DMS53 treated with DMSO at 0.1 percent for 48 hours (cell line): ENCODE measurements around the gene ZNF658.
"Not testable (repeated sequence)": the region's sequence is repeated elsewhere in the genome, so short reads cannot be mapped to it uniquely, and the experiment has no call there.

Source experiments
- DNase-seq: peaks from one replicate; lab custom pipeline; 2025; ENCODE audit not compliant: unreplicated experiment; lab: John Stamatoyannopoulos, UW

Gene ZNF658

DNA sequence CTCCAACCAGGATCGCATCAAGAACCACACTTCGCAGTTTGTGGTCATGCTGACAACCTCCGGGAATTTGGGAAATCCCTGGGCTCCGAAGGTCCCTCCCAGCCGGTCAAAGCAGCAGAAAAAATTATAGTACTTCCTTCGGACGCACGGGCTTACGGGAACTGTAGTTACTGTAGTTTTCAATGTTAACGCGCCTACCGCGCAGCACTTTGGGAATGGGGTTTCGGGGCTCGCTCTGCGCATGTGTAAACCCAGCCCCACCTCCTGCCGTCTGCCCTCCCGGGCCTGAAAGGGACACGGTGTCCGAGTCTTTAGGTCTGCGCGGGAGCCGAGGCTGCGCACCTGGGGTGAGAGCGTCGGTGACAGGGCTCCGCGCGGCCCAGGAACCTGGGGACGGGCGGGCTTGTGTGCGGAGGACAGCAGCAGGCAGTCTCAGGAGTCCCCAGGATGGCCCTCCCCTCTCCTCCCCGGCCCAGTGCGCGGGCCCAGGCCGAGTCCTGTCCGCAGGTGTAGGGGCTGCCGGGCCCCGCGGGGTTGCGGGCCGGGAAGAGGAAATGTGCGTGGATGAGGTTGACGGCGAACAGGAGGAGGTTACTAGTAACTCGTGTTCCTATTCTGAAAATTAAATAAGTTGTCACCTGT, at the start of gene ZNF658:
TSS of gene ZNF658 (plus strand) at position 236 of the 642 bp plus-strand sequence. CDS start 2,837 bp downstream, outside the sequence.
- DNase-seq: not testable (repeated sequence)

DNA sequence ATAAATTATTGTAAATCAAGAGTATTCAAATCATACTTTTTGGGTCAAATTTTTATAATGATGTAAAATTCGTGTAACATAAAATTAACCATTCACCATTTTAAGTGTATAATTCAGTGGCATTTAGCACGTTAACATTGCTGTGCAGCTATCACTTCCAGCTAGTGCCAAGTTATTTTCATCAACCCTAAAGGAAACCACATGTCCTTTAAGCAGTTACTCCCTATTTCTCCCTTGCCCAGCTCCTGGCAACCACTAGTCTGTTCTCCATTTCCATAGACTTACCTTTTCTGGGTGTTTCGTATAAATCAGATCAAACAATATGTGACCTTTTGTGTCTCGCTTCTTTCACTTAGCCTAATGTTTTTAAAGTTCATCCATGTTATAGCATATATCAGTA, 38.8 kb upstream of the ZNF658 start:
- DNase-seq: not testable (repeated sequence)

DNA sequence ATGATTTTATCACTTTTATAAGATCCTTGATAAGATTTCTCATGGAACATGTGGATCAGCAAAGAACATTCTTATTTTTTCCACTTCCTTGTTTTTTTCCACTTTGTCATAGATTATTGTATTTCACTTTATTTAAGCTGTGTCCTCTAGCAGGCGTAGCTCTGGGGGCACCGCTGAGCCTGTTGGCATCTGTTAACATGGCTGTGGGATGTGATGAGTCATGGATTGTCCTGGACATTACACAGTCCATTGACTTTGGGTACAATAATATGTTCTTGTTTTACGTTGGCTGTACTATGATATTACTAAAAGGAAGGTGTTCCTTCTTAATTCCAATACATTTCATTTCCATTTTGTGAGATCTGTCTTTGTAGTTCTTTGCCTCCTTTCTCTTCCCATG, 31.9 kb upstream of the ZNF658 start:
- not testable (repeated sequence) for DNase-seq

DNA sequence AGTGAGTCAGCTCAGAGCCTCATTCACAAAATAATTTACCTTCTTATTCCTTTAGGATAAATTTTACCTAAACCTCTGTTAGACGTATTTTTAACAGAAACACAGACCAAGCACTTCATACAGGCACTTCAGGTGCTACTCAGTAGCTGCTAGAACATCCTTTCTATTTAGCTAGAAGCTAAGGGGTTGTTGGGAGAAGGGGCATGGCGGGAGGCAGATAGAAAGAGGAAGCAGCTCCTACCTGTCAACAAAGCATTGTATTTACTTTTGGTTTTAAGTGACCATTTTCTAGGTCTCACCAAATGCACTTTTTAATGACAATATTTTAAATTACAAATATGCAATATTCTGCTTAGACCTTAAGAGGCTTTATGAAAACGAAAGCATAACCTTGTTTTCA, 19.9 kb upstream of the ZNF658 start:
- not testable (repeated sequence) for DNase-seq

DNA sequence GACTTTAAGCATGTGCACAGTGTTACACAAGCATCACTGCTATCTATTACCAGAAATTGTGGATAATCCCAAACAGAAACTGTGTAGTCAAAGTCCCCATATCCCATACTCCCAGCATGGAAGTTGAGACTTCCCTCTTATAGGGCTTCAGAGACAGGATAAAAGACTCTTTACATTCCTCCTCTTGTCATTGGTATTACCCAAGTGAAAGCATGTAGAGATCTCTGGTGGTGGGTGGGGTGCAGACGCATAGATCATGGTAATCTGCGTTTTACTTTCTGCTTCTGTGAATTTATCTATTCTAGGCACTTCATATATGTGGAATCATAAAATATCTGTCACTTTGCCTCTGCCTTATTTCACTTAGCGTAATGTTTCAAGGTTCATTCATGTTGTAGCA, 18.7 kb upstream of the ZNF658 start:
- DNase-seq: not testable (repeated sequence)

DNA sequence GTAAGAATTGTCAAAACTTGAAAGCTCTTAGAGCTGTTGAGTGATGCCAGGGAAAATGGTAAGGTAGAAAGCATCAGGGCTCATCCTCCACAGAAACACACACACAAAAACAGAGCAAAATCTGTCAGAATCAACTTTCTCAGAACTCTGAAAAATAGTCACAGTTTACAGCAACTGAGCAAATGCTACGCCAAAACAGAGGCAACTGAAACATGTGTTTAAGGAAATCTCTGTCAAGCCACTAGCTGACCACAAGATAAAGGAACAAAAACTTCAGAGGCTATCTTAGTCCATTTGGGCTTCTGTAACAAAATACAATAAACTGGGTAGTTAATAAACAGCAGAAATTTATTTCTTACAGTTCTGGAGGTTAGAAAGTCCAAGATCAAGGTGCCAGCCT, 10.2 kb upstream of the ZNF658 start:
- DNase-seq: not testable (repeated sequence)

DNA sequence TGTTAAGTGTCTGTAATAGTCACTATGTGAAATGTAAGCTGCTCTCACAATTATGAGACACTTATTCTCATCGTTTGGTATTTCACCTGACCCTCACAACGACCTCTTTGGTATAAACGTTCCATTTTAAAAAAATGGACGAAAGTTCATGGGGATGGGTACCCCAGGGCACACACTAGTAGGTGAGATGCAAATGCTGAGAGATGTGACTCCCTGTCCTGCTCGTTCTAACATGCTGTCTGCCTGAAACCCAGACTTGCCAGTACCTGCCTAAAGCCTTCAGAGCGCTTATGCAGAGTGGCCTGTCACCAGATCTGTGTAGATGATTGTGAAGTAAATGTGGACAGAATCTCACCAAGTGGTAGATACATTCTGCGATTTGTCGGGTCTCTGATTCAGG, 616 bp downstream of the ZNF658 start:
- not testable (repeated sequence) for DNase-seq

DNA sequence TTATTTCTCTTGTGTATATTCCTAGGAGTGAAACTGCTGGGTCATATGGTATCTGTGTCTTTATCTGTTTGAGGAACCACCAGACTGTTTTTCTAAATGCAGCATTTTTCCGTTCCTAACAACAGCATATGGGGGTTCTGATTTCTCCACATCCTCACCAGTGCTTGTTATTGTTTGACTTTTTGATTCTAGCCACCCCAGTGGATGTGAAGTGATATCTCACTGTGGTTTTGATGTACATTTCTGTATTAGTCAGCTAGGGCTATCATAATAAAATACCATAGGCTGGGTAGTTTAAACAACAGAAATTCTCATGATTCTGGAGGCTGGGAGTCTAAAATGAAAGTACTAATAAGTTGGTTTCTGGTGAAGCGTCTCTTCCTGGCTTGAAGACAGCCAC, 9.0 kb downstream of the ZNF658 start:
- not testable (repeated sequence) for DNase-seq

DNA sequence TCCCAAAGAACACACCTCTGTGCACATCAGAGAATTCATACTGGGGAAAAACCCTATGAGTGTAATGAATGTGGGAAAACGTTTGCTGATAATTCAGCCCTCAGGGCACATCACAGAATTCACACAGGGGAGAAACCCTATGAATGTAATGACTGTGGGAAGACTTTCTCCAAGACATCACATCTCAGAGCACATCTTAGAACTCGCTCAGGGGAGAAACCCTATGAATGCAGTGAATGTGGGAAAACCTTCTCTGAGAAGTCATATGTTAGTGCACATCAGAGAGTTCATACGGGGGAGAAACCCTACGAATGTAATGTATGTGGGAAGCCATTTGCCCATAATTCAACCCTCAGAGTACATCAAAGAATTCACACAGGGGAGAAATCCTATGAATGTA, 19.5 kb downstream of the ZNF658 start:
- not testable (repeated sequence) for DNase-seq

DNA sequence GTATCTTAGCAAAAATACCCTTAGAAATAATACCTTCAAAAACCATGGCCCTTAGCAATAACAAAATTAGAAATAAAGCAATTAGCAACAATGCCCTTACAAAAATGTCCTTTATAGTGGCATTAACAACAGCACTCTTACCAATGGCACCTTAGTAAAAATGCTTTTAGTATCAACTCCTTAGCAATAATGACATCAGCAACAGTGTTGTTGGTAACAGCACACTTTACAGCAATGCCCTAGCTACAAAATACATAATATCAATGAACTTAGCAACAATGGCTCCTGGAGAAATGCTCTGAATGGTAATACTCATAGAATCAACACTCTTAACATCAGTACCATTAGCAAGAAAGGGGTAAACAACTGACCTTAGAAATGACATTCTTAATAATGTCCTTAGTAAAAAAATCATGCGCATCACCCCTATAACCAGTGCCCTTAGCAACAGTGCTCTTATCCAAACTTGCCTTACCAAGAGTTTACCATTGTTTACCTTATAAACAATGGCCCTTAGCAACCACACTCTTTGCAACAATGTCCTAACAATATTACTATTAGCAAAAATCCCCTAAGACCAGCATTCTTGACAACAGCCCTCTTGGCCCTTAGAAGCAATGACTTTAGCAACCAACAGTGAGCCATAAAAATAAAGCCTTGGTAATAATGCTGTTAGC, 35.8 kb downstream of the ZNF658 start:
- not testable (repeated sequence) for DNase-seq

DNA sequence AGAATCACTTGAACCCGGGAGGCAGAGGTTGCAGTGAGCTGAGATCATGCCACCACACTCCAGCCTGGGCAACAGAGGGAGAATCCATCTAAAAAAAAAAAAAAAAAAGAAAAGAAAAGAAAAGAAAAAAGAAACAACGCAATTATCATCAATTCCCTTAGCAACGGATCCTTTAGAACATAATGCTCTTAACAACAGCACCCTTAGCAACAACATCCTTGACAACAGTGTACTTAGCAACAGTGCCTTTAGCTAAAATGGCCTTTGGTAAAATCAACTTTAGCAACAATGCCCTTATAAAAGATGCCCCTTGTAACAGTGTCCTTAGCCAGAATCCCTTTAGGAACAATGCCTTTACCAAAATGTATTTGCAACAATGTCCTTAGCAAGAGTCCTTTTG, 37.1 kb downstream of the ZNF658 start:
- not testable (repeated sequence) for DNase-seq

DNA sequence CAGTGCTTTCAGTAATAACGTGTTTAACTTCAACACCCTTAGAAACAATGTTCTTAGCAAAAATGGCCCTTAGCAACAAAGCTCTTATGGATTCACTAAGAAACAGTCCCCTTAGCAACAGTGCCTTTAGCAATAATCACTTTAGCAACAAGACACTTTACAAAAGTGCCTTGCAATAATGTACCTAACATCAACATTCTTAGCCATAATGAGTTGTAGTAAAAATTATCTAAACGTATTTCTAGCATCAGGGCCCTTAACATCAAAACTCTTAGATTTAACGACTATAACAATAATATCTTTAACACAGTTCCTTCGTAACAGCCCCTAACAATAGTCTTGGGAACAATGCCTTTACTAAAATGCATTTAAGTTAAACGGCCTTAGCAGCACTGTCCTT, 37.8 kb downstream of the ZNF658 start:
- DNase-seq: not testable (repeated sequence)

DNA sequence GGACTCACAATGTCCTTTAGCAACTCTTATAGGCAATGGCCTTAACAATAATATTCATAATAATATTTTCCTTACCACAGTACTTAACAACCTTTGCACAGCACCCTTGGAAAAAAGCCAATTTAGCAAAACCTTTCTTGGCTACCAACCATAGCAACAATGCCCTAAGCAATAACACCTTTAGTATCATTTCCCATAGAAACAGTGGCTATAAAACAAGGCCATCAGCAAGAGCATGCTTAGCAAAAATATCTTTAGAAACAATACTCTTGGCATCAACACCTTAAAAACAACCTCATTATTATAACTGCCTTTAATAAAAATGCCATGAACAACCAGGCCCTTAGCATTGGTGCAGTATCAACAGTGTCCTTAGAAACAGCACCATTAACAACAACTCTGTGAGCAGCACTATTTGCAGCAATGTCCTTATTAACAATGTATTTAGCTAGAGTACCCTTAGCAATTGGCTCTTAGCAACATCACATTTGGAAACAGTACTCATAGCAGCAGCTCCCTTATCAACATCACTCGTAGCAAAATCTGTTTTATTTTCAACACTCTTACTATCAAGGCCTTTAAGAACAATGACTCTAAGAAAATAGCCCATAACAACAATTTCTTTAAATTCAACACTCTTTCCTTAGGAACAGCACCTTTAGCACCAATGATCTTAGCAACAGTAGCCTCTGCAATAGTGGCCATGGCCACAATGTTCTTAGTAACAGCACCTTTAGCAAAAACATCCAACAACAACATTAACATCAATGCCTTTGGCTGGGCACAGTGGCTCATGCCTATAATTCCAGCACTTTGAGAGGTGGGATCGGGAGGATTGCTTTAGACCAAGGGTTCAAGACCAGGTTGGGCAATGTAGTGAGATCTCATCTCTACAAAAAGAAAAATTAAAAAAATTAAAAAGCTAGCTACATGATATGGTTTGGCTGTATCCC, 39.6 kb downstream of the ZNF658 start:
- DNase-seq: not testable (repeated sequence)

DNA sequence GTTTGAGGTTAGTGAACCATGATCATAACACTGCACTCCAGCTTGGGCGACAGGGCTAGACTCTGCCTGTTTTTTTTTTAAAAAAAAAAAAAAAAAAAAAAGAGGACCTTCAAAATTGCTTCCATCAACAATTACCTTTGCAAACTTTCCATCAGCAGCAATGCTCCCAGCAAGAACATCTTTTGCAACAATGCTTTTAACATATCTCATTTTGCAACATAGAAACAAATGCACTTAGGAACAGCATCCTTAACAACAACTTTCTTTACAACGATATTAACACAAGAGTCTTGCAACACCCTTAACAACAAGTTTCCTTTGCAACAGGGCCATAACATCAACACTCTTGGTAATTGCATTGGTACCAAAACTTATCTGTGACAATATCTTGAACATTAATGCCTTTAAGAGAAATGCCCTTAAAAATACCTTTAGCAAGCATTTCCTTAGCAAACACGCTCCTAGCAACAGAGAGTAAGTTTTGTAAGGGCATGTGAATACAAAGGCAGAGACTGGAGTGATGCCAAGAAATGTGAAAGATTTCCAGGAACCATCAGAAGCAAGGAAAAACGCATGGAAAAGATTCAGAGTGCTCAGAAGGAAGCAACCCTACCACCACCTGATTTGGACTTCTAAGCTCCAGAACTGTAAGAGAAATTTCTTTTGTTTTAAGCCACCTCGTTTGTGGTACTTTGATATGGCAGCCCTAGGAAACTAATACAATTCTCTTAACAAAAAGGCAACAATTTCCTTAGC, 42.1 kb downstream of the ZNF658 start:
- not testable (repeated sequence) for DNase-seq

DNA sequence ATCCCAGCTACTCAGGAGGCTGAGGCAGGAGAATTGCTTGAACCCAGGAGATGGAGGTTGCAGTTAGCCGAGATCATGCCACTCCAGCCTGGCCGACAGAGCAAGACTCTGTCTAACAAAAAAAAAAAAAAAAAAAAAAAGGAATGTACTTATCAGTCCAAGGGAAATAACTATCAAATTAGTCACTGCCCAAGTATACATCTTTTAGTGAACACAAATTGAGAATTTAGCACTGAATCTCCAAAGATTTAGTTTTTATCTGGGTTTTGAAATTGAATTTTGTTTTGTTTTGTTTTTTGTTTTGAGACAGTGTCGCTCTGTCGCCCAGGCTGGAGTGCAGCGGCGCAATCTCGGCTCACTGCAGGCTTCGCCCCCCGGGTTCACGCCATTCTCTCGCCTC, 52.1 kb downstream of the ZNF658 start:
- not testable (repeated sequence) for DNase-seq
